ACC112 (cell line): ENCODE measurements around the gene MEOX2.

Source experiments
- H2AFZ ChIP-seq: fragments of 200-600 bp; sonication (generic); one replicate; pipeline ENCODE4 v1.6.0; 2017; ENCODE audit warnings: antibody characterized with exemption, low read length; ENCODE audit not compliant: unreplicated experiment
- H3K27ac ChIP-seq: fragments of 200-600 bp; sonication (generic); 2 replicates; pipeline ENCODE4 v1.5.1; 2014; ENCODE audit warnings: low read depth, mild to moderate bottlenecking, antibody characterized with exemption, low read length, moderate library complexity
- H3K27me3 ChIP-seq: fragments of 200-600 bp; sonication (generic); 2 replicates; pipeline ENCODE4 v1.6.1; 2014; ENCODE audit warnings: mild to moderate bottlenecking, antibody characterized with exemption, low read length, moderate library complexity, mixed read lengths; ENCODE audit not compliant: insufficient read depth
- H3K36me3 ChIP-seq: fragments of 200-600 bp; sonication (generic); 2 replicates; pipeline ENCODE4 v1.6.1; 2016; ENCODE audit warnings: mild to moderate bottlenecking, antibody characterized with exemption, low read length, moderate library complexity, mixed read lengths; ENCODE audit not compliant: insufficient read depth
- H3K4me1 ChIP-seq: fragments of 200-600 bp; sonication (generic); one replicate; pipeline ENCODE4 v1.6.1; 2016; ENCODE audit warnings: low read length, mixed read lengths; ENCODE audit not compliant: insufficient read depth, unreplicated experiment, control insufficient read depth
- H3K4me3 ChIP-seq: fragments of 200-600 bp; sonication (generic); 2 replicates; pipeline ENCODE4 v1.5.1; 2014; ENCODE audit warnings: mild to moderate bottlenecking, low read depth, low read length
- H3K79me2 ChIP-seq: fragments of 200-600 bp; sonication (generic); one replicate; pipeline ENCODE4 v1.6.0; 2016; ENCODE audit warnings: low read length; ENCODE audit not compliant: control insufficient read depth, unreplicated experiment, insufficient read depth

Gene MEOX2

DNA sequence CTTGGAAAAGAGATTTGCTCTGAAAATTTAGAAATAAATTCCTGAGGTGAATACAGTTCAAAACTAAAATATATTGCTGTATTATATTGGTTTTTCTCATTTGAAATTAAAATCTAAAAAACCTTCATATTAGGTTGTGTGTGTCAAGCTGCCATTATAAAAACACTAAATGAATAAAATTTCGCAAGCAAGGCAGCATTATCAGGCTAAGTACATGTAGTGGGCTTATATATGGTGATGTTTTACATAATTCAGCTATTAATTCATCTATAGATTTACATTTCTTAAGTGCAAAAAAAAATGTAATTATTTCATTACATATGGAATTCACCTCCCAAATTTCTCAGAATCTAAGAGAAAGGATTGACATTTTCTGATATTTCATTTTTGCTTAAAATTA lies 5.3 kb downstream of the MEOX2 start:
- Histone ChIP-seq H3K27me3 (no peaks in the 10 kb centered on the region), H3K79me2 (peaks cover 78% of the 10 kb centered on the region), H3K4me3 (peak overlapping the region; percentile 99), H3K36me3 (no peaks in the 10 kb centered on the region), H3K27ac (peak overlapping the region; percentile 44), H2AFZ (peak overlapping the region; percentile 29), H3K4me1 (peaks cover 3% of the 10 kb centered on the region)

DNA sequence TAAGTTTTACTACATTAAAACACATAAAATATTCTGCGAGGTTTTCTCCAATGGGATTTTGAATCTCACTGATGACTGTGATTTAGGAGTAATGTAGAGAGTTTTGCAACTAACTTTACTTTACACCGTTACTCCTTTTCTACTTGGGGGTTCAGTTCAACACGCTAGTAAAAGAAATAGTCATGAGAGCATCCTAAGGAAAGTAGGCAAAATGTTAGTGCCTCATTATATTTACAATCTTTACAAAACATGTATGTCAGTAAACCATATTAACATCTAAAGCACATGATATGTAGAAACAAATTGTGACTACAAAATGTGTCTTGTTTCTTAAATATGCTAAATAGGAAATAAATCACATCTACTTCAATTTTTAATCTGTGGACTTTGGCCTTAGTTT lies 6.0 kb downstream of the MEOX2 start:
- no peaks in the 10 kb centered on the region for H3K27me3 ChIP-seq
- peaks cover 76% of the 10 kb centered on the region for H3K79me2 ChIP-seq
- H3K4me3 ChIP-seq = peak overlapping the region; percentile 99
- peak overlapping the region; percentile 44 for H3K27ac ChIP-seq
- H2AFZ ChIP-seq = peak overlapping the region; percentile 74
- peaks cover 8% of the 10 kb centered on the region for H3K4me1 ChIP-seq
- no peaks in the 10 kb centered on the region for H3K36me3 ChIP-seq

DNA sequence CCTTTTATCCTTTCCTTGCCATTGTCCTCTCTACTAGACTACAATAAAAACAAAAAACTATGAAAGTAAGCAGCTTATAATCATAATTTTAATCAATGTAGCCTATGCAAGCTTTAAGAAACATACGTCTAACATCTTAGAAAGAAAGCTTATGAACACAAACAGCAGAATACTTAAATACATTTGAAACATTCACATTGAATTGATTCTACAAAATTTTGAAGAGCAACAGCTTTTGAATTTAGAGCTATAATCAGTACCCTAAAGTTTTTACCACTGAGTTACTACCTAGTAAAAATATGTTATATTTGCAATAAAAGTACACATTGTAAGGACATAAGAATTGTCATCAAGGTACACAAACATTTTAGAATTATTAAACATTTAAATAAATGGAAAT lies 7.2 kb downstream of the MEOX2 start:
- no peaks in the 10 kb centered on the region for H3K27me3 ChIP-seq
- peak overlapping the region; percentile 99 for H3K4me3 ChIP-seq
- peaks cover 64% of the 10 kb centered on the region for H3K79me2 ChIP-seq
- H3K36me3 ChIP-seq = no peaks in the 10 kb centered on the region
- peak overlapping the region; percentile 15; the same call in 1 of the 2 replicates for H3K27ac ChIP-seq
- H2AFZ ChIP-seq = peak overlapping the region; percentile 26
- H3K4me1 ChIP-seq = peaks cover 14% of the 10 kb centered on the region

DNA sequence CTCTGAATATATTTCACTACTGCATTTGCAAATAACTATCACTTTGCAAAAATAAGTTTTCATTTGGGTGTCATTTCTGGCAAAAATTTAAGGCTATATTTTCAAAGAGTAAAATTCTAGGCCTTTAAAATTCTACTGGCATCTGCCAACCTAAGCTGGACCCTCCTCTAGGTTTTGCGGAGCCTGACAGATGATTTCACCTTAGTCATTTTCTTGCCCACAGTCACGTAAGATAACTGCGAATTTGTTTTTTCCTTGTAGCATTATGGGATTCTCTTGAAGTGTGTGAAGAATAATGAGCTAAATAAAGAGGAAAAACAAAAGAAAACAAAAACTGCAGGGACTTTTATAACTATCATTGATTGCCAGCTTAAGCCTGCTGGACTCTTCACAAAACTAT lies 7.8 kb downstream of the MEOX2 start:
- peak overlapping the region; percentile 99 for H3K4me3 ChIP-seq
- H3K4me1 ChIP-seq = peaks cover 17% of the 10 kb centered on the region
- H3K79me2 ChIP-seq = peaks cover 61% of the 10 kb centered on the region
- H3K36me3 ChIP-seq = no peaks in the 10 kb centered on the region
- H3K27me3 ChIP-seq = no peaks in the 10 kb centered on the region
- H2AFZ ChIP-seq = no peak overlapping the region
- H3K27ac ChIP-seq = no peak overlapping the region

DNA sequence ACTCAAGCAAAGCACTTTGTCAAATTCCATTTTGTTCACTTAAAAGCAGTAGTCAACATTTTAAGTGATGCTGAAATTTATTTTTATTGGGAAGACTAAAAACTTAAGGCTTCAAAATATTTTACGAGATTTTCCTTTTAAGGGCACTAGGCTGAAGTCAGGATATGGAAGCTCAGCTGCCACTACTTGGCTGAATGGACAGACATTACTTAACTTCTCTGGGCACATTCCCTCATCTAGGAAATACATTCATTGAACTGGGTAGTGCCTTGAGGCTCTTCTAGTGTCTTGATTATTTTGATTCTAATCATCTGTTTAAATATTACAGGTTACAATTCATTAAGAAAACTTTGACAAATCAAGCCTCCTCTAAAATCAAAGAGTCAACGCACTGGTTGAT lies 11.1 kb downstream of the MEOX2 start:
- H3K79me2 ChIP-seq = peaks cover 39% of the 10 kb centered on the region
- no peaks in the 10 kb centered on the region for H3K36me3 ChIP-seq
- H3K27me3 ChIP-seq = no peaks in the 10 kb centered on the region
- no peak overlapping the region for H3K27ac ChIP-seq
- peaks cover 17% of the 10 kb centered on the region for H3K4me1 ChIP-seq
- H3K4me3 ChIP-seq = no peak overlapping the region
- H2AFZ ChIP-seq = no peak overlapping the region

DNA sequence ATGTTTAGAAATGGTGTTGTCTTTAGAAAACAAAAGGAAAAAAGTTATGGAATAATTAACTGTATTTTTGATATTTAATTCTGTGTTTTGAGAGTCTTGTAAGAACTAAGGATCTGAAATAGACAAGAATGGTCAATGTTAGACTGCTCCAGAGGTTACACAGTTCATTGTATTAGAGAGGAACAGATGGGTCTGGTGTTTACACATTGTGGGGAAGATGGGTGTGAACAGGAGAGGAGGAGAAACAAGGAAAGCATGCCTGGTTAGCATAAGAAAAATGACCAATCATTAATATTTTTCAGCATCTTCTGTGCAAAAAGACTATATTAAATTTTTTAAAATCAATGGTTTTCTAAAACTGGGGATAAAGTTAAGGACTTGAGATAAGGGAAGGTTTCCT lies 11.9 kb downstream of the MEOX2 start:
- H3K27me3 ChIP-seq = no peaks in the 10 kb centered on the region
- peaks cover 33% of the 10 kb centered on the region for H3K79me2 ChIP-seq
- H3K36me3 ChIP-seq = no peaks in the 10 kb centered on the region
- H3K4me1 ChIP-seq = peaks cover 17% of the 10 kb centered on the region
- H3K27ac ChIP-seq = no peak overlapping the region
- no peak overlapping the region for H3K4me3 ChIP-seq
- H2AFZ ChIP-seq = no peak overlapping the region

GRCh38 chr7:15669443-15670090 lies 16.9 kb downstream of the MEOX2 start:
- H3K4me3 ChIP-seq = no peak overlapping the region
- H3K27me3 ChIP-seq = no peaks in the 10 kb centered on the region
- H3K36me3 ChIP-seq = no peaks in the 10 kb centered on the region
- no peak overlapping the region for H2AFZ ChIP-seq
- H3K79me2 ChIP-seq = peaks cover 12% of the 10 kb centered on the region
- H3K4me1 ChIP-seq = peaks cover 10% of the 10 kb centered on the region
- no peak overlapping the region for H3K27ac ChIP-seq

- Histone ChIP-seq H3K36me3 (no peaks in the 10 kb centered on the region), H3K27me3 (no peaks in the 10 kb centered on the region)
Observed at GRCh38 chr7:15667991-15668390, 18.5 kb downstream of the MEOX2 start.

GRCh38 chr7:15662451-15662850 lies 24.0 kb downstream of the MEOX2 start:
- Histone ChIP-seq H3K79me2 (peaks cover 5% of the 10 kb centered on the region), H3K36me3 (peaks cover 6% of the 10 kb centered on the region; the same call in 1 of the 2 replicates), H3K27me3 (no peaks in the 10 kb centered on the region), H3K4me3 (peak overlapping the region; percentile 32; the same call in 1 of the 2 replicates), H2AFZ (peak overlapping the region; percentile 64), H3K27ac (no peak overlapping the region), H3K4me1 (peaks cover 7% of the 10 kb centered on the region)

More at GRCh38 chr7:15667991-15668390, 18.5 kb downstream of the MEOX2 start:
- Histone ChIP-seq H3K4me3 (no peak overlapping the region), H3K4me1 (peaks cover 7% of the 10 kb centered on the region), H2AFZ (no peak overlapping the region), H3K79me2 (peaks cover 10% of the 10 kb centered on the region), H3K27ac (no peak overlapping the region)

DNA sequence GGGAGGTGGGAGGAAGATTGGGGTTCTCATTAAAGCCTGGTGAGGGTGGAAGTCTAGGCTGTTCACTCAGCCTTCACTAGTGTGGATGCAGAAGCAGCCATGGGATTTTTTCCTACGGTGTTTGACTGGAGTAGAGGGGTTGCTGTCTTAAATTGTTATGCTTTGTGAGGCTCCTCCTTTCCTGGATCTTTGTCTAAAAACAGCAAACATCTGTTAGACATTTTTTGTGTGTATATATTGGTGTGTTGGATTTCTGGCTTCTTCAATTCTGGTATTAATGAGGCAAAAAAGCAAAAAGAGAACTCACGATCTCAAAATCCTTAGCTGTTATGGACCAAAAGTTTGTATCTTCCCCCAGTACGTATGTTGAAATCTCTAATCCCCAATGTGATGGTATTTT lies 28.2 kb downstream of the MEOX2 start:
- H3K4me3 ChIP-seq = no peak overlapping the region
- H3K79me2 ChIP-seq = peaks cover 2% of the 10 kb centered on the region
- H3K36me3 ChIP-seq = peaks cover 14% of the 10 kb centered on the region
- H3K4me1 ChIP-seq = peaks cover 2% of the 10 kb centered on the region
- no peaks in the 10 kb centered on the region for H3K27me3 ChIP-seq
- no peak overlapping the region for H2AFZ ChIP-seq
- no peak overlapping the region for H3K27ac ChIP-seq

DNA sequence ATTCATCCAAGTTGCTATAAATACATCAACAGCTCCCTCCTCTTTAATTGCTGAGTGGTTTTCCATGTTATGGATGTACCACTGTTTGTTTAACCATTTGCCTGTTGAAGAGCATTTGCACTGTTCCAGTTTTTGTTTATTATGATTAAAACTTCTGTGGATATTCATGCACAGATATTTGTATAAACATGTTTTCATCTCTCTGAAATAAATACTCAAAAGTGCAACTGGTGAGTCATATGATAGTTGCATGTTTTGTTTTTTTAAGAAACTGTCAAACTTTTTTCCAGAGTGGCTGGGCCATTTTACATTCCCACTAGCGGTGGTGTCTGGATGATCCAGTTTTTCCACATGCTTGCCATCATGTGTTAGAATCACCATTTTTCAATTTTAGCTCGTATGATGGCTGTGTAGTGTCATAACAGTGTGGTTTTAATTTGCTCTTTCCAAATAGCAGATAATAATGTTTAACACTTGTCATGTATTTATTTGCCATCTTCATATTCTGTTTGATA lies 33.6 kb downstream of the MEOX2 start:
- Histone ChIP-seq H3K79me2 (peaks cover 4% of the 10 kb centered on the region), H3K27me3 (no peaks in the 10 kb centered on the region), H3K4me1 (peaks cover 21% of the 10 kb centered on the region), H2AFZ (peak overlapping the region; percentile 42), H3K27ac (no peak overlapping the region), H3K36me3 (peaks cover 11% of the 10 kb centered on the region), H3K4me3 (peak overlapping the region; percentile 43; the same call in 1 of the 2 replicates)
